HEK293T (cell line): ENCODE data around the gene LSM4.

Experiments
- CTCF ChIA-PET: fragments of 350-600 bp; formaldehyde crosslinking; extraction: SDS; loops from one replicate; lab custom pipeline; 2021; ENCODE audit warnings: antibody characterized with exemption, inconsistent platforms; lab: Yijun Ruan, JAX
- POLR2A ChIA-PET: fragments of 350-600 bp; formaldehyde crosslinking; extraction: SDS; loops from one replicate; lab custom pipeline; 2020; ENCODE audit warnings: antibody characterized with exemption, inconsistent platforms; lab: Yijun Ruan, JAX
- DNase-seq: peaks from one replicate; pipeline ENCODE4 v3.0.0; 2012; ENCODE audit warnings: mixed read lengths; ENCODE audit errors: extremely low spot score
- ARNT ChIP-seq: fragments of 450-650 bp; IDR thresholded peaks from 2 replicates; pipeline ENCODE4 v1.6.1; 2017; ENCODE audit warnings: mild to moderate bottlenecking
- BHLHE40 ChIP-seq: fragments of 450-650 bp; IDR thresholded peaks from 2 replicates; pipeline ENCODE4 v1.6.1; 2016; ENCODE audit warnings: mild to moderate bottlenecking, moderate library complexity, borderline replicate concordance
- CTBP1 ChIP-seq: fragments of 450-650 bp; IDR thresholded peaks from 2 replicates; pipeline ENCODE4 v1.6.1; 2016; ENCODE audit warnings: borderline replicate concordance
- ELF4 ChIP-seq: fragments of 450-650 bp; IDR thresholded peaks from 2 replicates; pipeline ENCODE4 v1.6.1; 2017; ENCODE audit warnings: antibody characterized with exemption
- FOXA1 ChIP-seq: fragments of 450-650 bp; IDR thresholded peaks from 2 replicates; pipeline ENCODE4 v1.6.1; 2016; ENCODE audit warnings: mild to moderate bottlenecking
- FOXK2 ChIP-seq: fragments of 450-650 bp; IDR thresholded peaks from 2 replicates; pipeline ENCODE4 v1.6.1; 2016; ENCODE audit warnings: mild to moderate bottlenecking
- FOXM1 ChIP-seq: fragments of 450-650 bp; IDR thresholded peaks from 2 replicates; pipeline ENCODE4 v1.6.1; 2017; ENCODE audit warnings: mild to moderate bottlenecking, borderline replicate concordance
- HDGF ChIP-seq: fragments of 450-650 bp; IDR thresholded peaks from 2 replicates; pipeline ENCODE4 v1.6.1; 2017; ENCODE audit warnings: antibody characterized with exemption, borderline replicate concordance
- L3MBTL2 ChIP-seq: fragments of 450-650 bp; conservative IDR thresholded peaks from 2 replicates; pipeline ENCODE4 v1.6.1; 2016; ENCODE audit warnings: mild to moderate bottlenecking
- LEF1 ChIP-seq: fragments of 450-650 bp; IDR thresholded peaks from 2 replicates; pipeline ENCODE4 v1.6.1; 2017; ENCODE audit warnings: mild to moderate bottlenecking, borderline replicate concordance
- NFRKB ChIP-seq: fragments of 450-650 bp; IDR thresholded peaks from 2 replicates; pipeline ENCODE4 v1.6.1; 2016; ENCODE audit warnings: mild to moderate bottlenecking, moderate library complexity
- SP1 ChIP-seq: fragments of 450-650 bp; IDR thresholded peaks from 2 replicates; pipeline ENCODE4 v1.6.1; 2017
- SUZ12 ChIP-seq: fragments of 450-650 bp; IDR thresholded peaks from 2 replicates; pipeline ENCODE4 v1.6.1; 2016; ENCODE audit warnings: mild to moderate bottlenecking
- TARDBP ChIP-seq: fragments of 450-650 bp; IDR thresholded peaks from 2 replicates; pipeline ENCODE4 v1.6.1; 2016
- ZNF384 ChIP-seq: fragments of 450-650 bp; IDR thresholded peaks from 2 replicates; pipeline ENCODE4 v1.6.1; 2016
- TF ChIP-seq, protein P1 (sequence below): fragments of 450-650 bp; IDR thresholded peaks from 2 replicates; pipeline ENCODE4 v1.6.1; 2016

LSM4 gene

GRCh38 chr19:18280247-18281081 lies 42.4 kb downstream of the LSM4 start:
- POLR2A ChIA-PET: interaction anchor here (0.7 to 9.0 kb wide), 32 partner anchors 9 to 193 kb away, joined by 3 to 491 read pairs (median 7); partner anchors contain the start of genes LSM4, PGPEP1, PIK3R2 and RAB3A
- CTCF ChIA-PET: interaction anchor here (0.6 to 5.9 kb wide), 16 partner anchors 10 to 131 kb away, joined by 3 to 77 read pairs (median 9); partner anchors contain the start of genes LRRC25, LSM4 and MPV17L2
- no peak for TF ChIP-seq ELF4
- TF ChIP-seq L3MBTL2: peak; percentile 53; the same call in 1 of the 2 replicates
- DNase-seq: peak; percentile 39

GRCh38 chr19:18279516-18280246 lies 43.2 kb downstream of the LSM4 start:
- ChIA-PET CTCF (interaction anchor here (0.5 to 5.9 kb wide), 36 partner anchors 10 to 174 kb away, joined by 3 to 77 read pairs (median 5); partner anchors contain the start of genes LRRC25, LSM4 and MPV17L2), POLR2A (interaction anchor here (0.9 to 9.0 kb wide), 18 partner anchors 8 to 137 kb away, joined by 3 to 491 read pairs (median 8); partner anchors contain the start of genes LSM4, PIK3R2 and SSBP4)

DNA sequence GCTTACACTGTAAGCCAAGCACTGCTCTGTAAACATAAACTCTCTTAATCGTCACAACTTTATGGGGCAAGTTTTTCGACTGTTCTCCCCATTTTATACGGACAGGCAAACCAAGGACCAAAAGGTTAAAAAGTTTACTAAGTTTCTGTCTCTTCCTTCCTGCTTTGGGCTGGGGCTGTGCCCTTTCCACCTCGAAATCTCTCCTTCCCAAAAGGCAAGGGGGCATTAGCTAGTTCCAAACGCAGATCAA lies 43.7 kb downstream of the LSM4 start:
- no peak for TF ChIP-seq FOXK2
- TF ChIP-seq ELF4: no peak
- no peak for TF ChIP-seq ARNT
- TF ChIP-seq NFRKB: no peak
- no peak for TF ChIP-seq CTBP1
- no peak for TF ChIP-seq BHLHE40
- TF ChIP-seq ZNF384: no peak
- no peak for TF ChIP-seq SP1
- no peak for TF ChIP-seq L3MBTL2
- no peak for TF ChIP-seq SUZ12
- CTCF ChIA-PET: interaction anchor here (0.6 to 5.9 kb wide), 22 partner anchors 9 to 161 kb away, joined by 3 to 77 read pairs (median 9); partner anchors contain the start of genes LSM4 and MPV17L2
- POLR2A ChIA-PET: interaction anchor here (1.2 to 9.0 kb wide), 9 partner anchors 10 to 175 kb away, joined by 3 to 491 read pairs (median 36); partner anchors contain the start of genes LSM4 and SSBP4
- no peak for DNase-seq

More at GRCh38 chr19:18279516-18280246, 43.2 kb downstream of the LSM4 start:
- peak; percentile 71; the same call in 1 of the 2 replicates for TF ChIP-seq ZNF384
- TF ChIP-seq SUZ12: no peak
- no peak for TF ChIP-seq FOXM1
- TF ChIP-seq FOXK2: no peak
- TF ChIP-seq FOXA1: no peak
- DNase-seq: peak; percentile 91

GRCh38 chr19:18278521-18279265 lies 44.2 kb downstream of the LSM4 start:
- TF ChIP-seq HDGF (no peak), FOXM1 (no peak)
- ChIA-PET CTCF (interaction anchor here (0.6 to 5.9 kb wide), 21 partner anchors 9 to 138 kb away, joined by 3 to 77 read pairs (median 9); partner anchors contain the start of genes LSM4 and MPV17L2), POLR2A (interaction anchor here (1.0 to 9.0 kb wide), 11 partner anchors 9 to 174 kb away, joined by 3 to 491 read pairs (median 7); partner anchors contain the start of genes LSM4 and SSBP4)
- DNase-seq: no peak

DNA sequence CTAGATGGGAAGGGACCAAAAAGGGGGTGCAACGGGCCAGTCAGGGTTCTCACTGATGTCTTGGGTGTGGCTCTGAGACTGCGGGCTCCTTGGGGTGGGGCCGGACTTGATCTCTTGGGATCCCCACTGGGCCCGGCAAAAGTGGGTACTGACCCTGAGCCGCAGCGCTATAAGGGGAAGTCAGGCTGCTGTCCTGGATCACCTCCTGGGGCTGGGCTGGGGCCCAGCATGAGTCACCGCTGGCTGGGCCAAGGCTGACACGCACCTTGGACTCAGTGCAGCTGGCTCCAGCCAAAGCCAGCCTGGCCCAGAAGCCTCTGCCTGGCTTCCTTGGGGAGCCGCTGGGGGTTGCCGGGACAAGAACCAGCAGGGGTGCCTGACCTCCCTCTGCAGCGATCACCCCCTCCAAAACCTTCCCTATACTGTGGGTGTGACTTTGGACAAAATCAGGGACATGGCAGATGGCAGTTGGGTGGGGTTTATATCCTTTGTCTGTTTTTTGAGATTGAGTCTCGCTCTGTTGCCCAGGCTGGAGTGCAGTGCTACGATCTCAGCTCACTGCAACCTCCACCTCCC lies 48.0 kb downstream of the LSM4 start:
- TF ChIP-seq, protein P1, sequence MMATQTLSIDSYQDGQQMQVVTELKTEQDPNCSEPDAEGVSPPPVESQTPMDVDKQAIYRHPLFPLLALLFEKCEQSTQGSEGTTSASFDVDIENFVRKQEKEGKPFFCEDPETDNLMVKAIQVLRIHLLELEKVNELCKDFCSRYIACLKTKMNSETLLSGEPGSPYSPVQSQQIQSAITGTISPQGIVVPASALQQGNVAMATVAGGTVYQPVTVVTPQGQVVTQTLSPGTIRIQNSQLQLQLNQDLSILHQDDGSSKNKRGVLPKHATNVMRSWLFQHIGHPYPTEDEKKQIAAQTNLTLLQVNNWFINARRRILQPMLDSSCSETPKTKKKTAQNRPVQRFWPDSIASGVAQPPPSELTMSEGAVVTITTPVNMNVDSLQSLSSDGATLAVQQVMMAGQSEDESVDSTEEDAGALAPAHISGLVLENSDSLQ: no peak
- TF ChIP-seq TARDBP (no peak), L3MBTL2 (no peak), HDGF (no peak), NFRKB (no peak), FOXA1 (no peak), SUZ12 (no peak), BHLHE40 (no peak), LEF1 (no peak), CTBP1 (no peak), FOXM1 (no peak), SP1 (no peak), ELF4 (no peak), ARNT (no peak), ZNF384 (no peak), FOXK2 (no peak)
- POLR2A ChIA-PET: interaction anchor here (0.8 to 9.0 kb wide), 4 partner anchors 23 to 306 kb away, joined by 3 to 491 read pairs (median 3); partner anchors contain the start of gene LSM4
- DNase-seq: no peak
- CTCF ChIA-PET: interaction anchor here (1.0 to 2.5 kb wide), 3 partner anchors 47 to 65 kb away, joined by 3 to 8 read pairs (median 3); partner anchors contain the start of gene LSM4

GRCh38 chr19:18274219-18274780 lies 48.6 kb downstream of the LSM4 start, which contains the start of gene IQCN:
TSS of gene IQCN (minus strand) at chr19:18274452. CDS start at chr19:18269478, 4,974 bp downstream.
- ChIA-PET CTCF (interaction anchor here (1.8 kb wide), 1 partner anchor 54 kb away, joined by 6 read pairs; no protein-coding TSS in a partner anchor), POLR2A (interaction anchor here (9.0 kb wide), 1 partner anchor 46 kb away, joined by 491 read pairs; the partner anchor contains the start of gene LSM4)
- no peak for DNase-seq
- TF ChIP-seq TARDBP (no peak), SUZ12 (no peak), ARNT (no peak), ELF4 (no peak), FOXA1 (no peak), FOXM1 (no peak), HDGF (no peak), SP1 (no peak), CTBP1 (no peak), BHLHE40 (no peak), ZNF384 (no peak), L3MBTL2 (no peak), LEF1 (no peak), NFRKB (no peak), FOXK2 (no peak)
- TF ChIP-seq, protein P1: no peak
